H9 (cell line): ENCODE measurements around the gene CDC14C. TPM values are rescaled to one million over a fixed set of nuclear protein-coding genes. Genes with fewer than 3 reads are reported as not detected.

ENCODE experiments used
- DNase-seq: peaks from one replicate; pipeline ENCODE4 v3.0.0-alpha.2; 2017
- H2AFZ ChIP-seq: one replicate; pipeline ENCODE4 v1.6.1; 2013; ENCODE audit warnings: mild to moderate bottlenecking, low read length, control low read depth, moderate library complexity
- H2AK5ac ChIP-seq: 2 replicates; pipeline ENCODE4 v1.6.1; 2013; ENCODE audit warnings: low read length, control low read depth, mixed read lengths; ENCODE audit not compliant: insufficient read length
- H2BK120ac ChIP-seq: one replicate; pipeline ENCODE4 v1.6.1; 2013; ENCODE audit warnings: low read depth, mild to moderate bottlenecking, low read length, control low read depth, inconsistent platforms; ENCODE audit not compliant: poor library complexity, severe bottlenecking
- H2BK12ac ChIP-seq: 2 replicates; pipeline ENCODE4 v1.6.1; 2013; ENCODE audit warnings: low read length, control low read depth, mixed read lengths, low read depth; ENCODE audit not compliant: insufficient read length
- H2BK15ac ChIP-seq: 2 replicates; pipeline ENCODE4 v1.6.1; 2013; ENCODE audit warnings: low read depth, low read length, control low read depth
- H2BK20ac ChIP-seq: one replicate; pipeline ENCODE4 v1.6.1; 2013; ENCODE audit warnings: low read depth, mild to moderate bottlenecking, low read length, control low read depth, inconsistent platforms; ENCODE audit not compliant: poor library complexity, severe bottlenecking
- H2BK5ac ChIP-seq: 2 replicates; pipeline ENCODE4 v1.6.1; 2013; ENCODE audit warnings: low read length, control low read depth, mixed read lengths; ENCODE audit not compliant: insufficient read length
- H3K14ac ChIP-seq: 2 replicates; pipeline ENCODE4 v1.6.1; 2013; ENCODE audit warnings: low read length, control low read depth; ENCODE audit not compliant: insufficient read depth
- H3K18ac ChIP-seq: 2 replicates; pipeline ENCODE4 v1.6.1; 2013; ENCODE audit warnings: low read depth, mild to moderate bottlenecking, mixed read lengths, low read length, control low read depth; ENCODE audit not compliant: insufficient read length
- H3K23ac ChIP-seq: 2 replicates; pipeline ENCODE4 v1.6.1; 2013; ENCODE audit warnings: low read length, control low read depth, mixed read lengths, low read depth; ENCODE audit not compliant: insufficient read length
- H3K23me2 ChIP-seq: 2 replicates; pipeline ENCODE4 v1.6.1; 2013; ENCODE audit warnings: low read depth, mild to moderate bottlenecking, mixed read lengths, low read length, control low read depth; ENCODE audit not compliant: insufficient read length, poor library complexity, severe bottlenecking
- H3K27ac ChIP-seq: 2 replicates; pipeline ENCODE4 v1.5.1; 2013; ENCODE audit warnings: low read length, control low read depth, mixed read lengths, low read depth; ENCODE audit not compliant: insufficient read length
- H3K27me3 ChIP-seq: 2 replicates; pipeline ENCODE4 v1.6.1; 2013; ENCODE audit warnings: low read length, control low read depth, inconsistent platforms; ENCODE audit not compliant: insufficient read depth
- H3K4ac ChIP-seq: 2 replicates; pipeline ENCODE4 v1.6.1; 2013; ENCODE audit warnings: low read depth, mild to moderate bottlenecking, control low read depth, inconsistent platforms, low read length, moderate library complexity
- H3K4me1 ChIP-seq: 2 replicates; pipeline ENCODE4 v1.6.1; 2013; ENCODE audit warnings: low read length, control low read depth, inconsistent platforms; ENCODE audit not compliant: insufficient read depth
- H3K4me2 ChIP-seq: 2 replicates; pipeline ENCODE4 v1.6.1; 2013; ENCODE audit warnings: low read length, control low read depth, mixed read lengths; ENCODE audit not compliant: insufficient read length, insufficient read depth
- H3K56ac ChIP-seq: 2 replicates; pipeline ENCODE4 v1.6.1; 2013; ENCODE audit warnings: low read depth, mild to moderate bottlenecking, mixed read lengths, low read length, control low read depth; ENCODE audit not compliant: insufficient read length
- H3K79me1 ChIP-seq: 2 replicates; pipeline ENCODE4 v1.6.1; 2013; ENCODE audit warnings: low read depth, mild to moderate bottlenecking, moderate library complexity, low read length, control low read depth, inconsistent platforms; ENCODE audit not compliant: insufficient read depth, poor library complexity, severe bottlenecking
- H3K79me2 ChIP-seq: 2 replicates; pipeline ENCODE4 v1.6.1; 2013; ENCODE audit warnings: low read length, control low read depth, inconsistent platforms; ENCODE audit not compliant: insufficient read depth
- H3K9ac ChIP-seq: 2 replicates; pipeline ENCODE4 v1.6.1; 2013; ENCODE audit warnings: low read length, control low read depth, mixed read lengths; ENCODE audit not compliant: insufficient read length; ENCODE audit errors: extremely low read depth
- H3K9me3 ChIP-seq: one replicate; pipeline ENCODE4 v1.6.1; 2013; ENCODE audit warnings: low read depth, low read length, inconsistent platforms; ENCODE audit not compliant: control insufficient read depth
- H3T11ph ChIP-seq: one replicate; pipeline ENCODE4 v1.6.1; 2013; ENCODE audit warnings: mild to moderate bottlenecking, low read length, control low read depth, inconsistent platforms
- H4K20me1 ChIP-seq: one replicate; pipeline ENCODE4 v1.6.1; 2013; ENCODE audit not compliant: control insufficient read depth, insufficient read length, insufficient read depth
- H4K5ac ChIP-seq: 2 replicates; pipeline ENCODE4 v1.6.1; 2013; ENCODE audit warnings: low read depth, mild to moderate bottlenecking, mixed read lengths, low read length, control low read depth; ENCODE audit not compliant: insufficient read length
- H4K8ac ChIP-seq: replicated peaks from 2 replicates; pipeline ENCODE4 v1.6.1; 2013; ENCODE audit warnings: low read length, control low read depth, mixed read lengths, low read depth; ENCODE audit not compliant: insufficient read length
- H4K91ac ChIP-seq: 2 replicates; pipeline ENCODE4 v1.6.1; 2013; ENCODE audit warnings: low read depth, mild to moderate bottlenecking, moderate library complexity, mixed read lengths, low read length, control low read depth; ENCODE audit not compliant: insufficient read length
- H3K27ac Mint-ChIP-seq, 3 experiments: 2 replicates in 2 of 3; 3 replicates in 1 of 3; pipeline ENCODE4 v1.8.0; 2020 to 2021; ENCODE audit warnings: mixed read lengths in 3 of 3, mild to moderate bottlenecking in 1 of 3, moderate library complexity in 1 of 3
- H3K27me3 Mint-ChIP-seq: 2 replicates; pipeline ENCODE4 v1.8.0; 2021; ENCODE audit warnings: low read depth, mild to moderate bottlenecking, moderate library complexity, mixed read lengths
- H3K36me3 Mint-ChIP-seq, 3 experiments: 2 replicates in 2 of 3; 3 replicates in 1 of 3; pipeline ENCODE4 v1.8.0; 2020 to 2021; ENCODE audit warnings: low read depth in 3 of 3, mixed read lengths in 3 of 3; ENCODE audit not compliant: insufficient read depth in 1 of 3
- H3K4me1 Mint-ChIP-seq, 2 experiments: 2 replicates each; pipeline ENCODE4 v1.8.0; 2020; ENCODE audit warnings: mixed read lengths in 2 of 2
- H3K4me3 Mint-ChIP-seq, 2 experiments: 2 replicates in 1 of 2; 3 replicates in 1 of 2; pipeline ENCODE4 v1.8.0; 2020 to 2021; ENCODE audit warnings: mild to moderate bottlenecking in 2 of 2, mixed read lengths in 2 of 2, moderate library complexity in 1 of 2
- H3K9me3 Mint-ChIP-seq, 2 experiments: 2 replicates in 1 of 2; 3 replicates in 1 of 2; pipeline ENCODE4 v1.8.0; 2020; ENCODE audit warnings: mild to moderate bottlenecking in 2 of 2, mixed read lengths in 2 of 2, moderate library complexity in 1 of 2
- CTCF ChIP-seq: fragments of 200-600 bp; sonication (generic); conservative IDR thresholded peaks from 3 replicates; pipeline ENCODE4 v1.8.0; 2021; ENCODE audit warnings: antibody characterized with exemption, mild to moderate bottlenecking
- WGBS: extraction: QIAGEN DNeasy Blood & Tissue Kit; methylation state at CpG from one replicate; pipeline ENCODE4 v1.1.7; 2013; ENCODE audit warnings: missing lambda C conversion rate, low lambda C conversion rate, mixed read lengths; ENCODE audit not compliant: insufficient read length; ENCODE audit errors: extremely low coverage; 5-methylcytosine and 5-hydroxymethylcytosine counted together
- total RNA-seq: library from RNA; stranded (reverse); gene quantifications from 2 replicates; pipeline ENCODE4 v1.2.1, GENCODE V29; 2021

CDC14C gene
- total RNA-seq, 1 experiment from 2014 or later: not detected

- Histone ChIP-seq H3K79me2 (no peaks in the 10 kb centered on the region), H4K91ac (no peak overlapping the region), H4K5ac (no peak overlapping the region), H3K23me2 (no peaks in the 10 kb centered on the region), H4K20me1 (no peaks in the 10 kb centered on the region), H4K8ac (no peak overlapping the region), H3K9ac (no peak overlapping the region), H3K27me3 (no peaks in the 10 kb centered on the region), H3K79me1 (no peaks in the 10 kb centered on the region), H2AFZ (no peak overlapping the region), H3K4me2 (no peak overlapping the region), H2BK5ac (no peak overlapping the region), H3K18ac (no peak overlapping the region), H2BK120ac (no peak overlapping the region), H3K4me1 (peaks cover 3% of the 10 kb centered on the region; the same call in 1 of the 2 replicates), H3K27ac (no peak overlapping the region), H2BK12ac (no peak overlapping the region), H2BK15ac (no peak overlapping the region), H3K23ac (no peak overlapping the region), H2BK20ac (no peak overlapping the region), H3K4ac (no peak overlapping the region), H2AK5ac (no peak overlapping the region), H3K14ac (no peak overlapping the region), H3T11ph (no peak overlapping the region), H3K9me3 (no peaks in the 10 kb centered on the region), H3K56ac (no peak overlapping the region)
- Mint-ChIP-seq H3K36me3 (no peaks in the 10 kb centered on the region; a peak in 2 of 7 replicates), H3K27ac (no peak overlapping the region), H3K9me3 (no peaks in the 10 kb centered on the region), H3K27me3 (no peaks in the 10 kb centered on the region), H3K4me3 (no peak overlapping the region), H3K4me1 (peaks cover 7 to 12% of the 10 kb centered on the region in 2 experiments; a peak in 3 of 4 replicates)
- TF ChIP-seq CTCF: no peak; the same call in 2 of the 3 replicates
- DNase-seq: no peak
- no CpG with 5 or more reads among the region's 3 CpGs for WGBS
Observed at GRCh38 chr7:48876087-48876486, 48.3 kb upstream of the CDC14C start.
